ENCODE results near the gene ZNF138.
"Not testable (repeated sequence)": the region's sequence is repeated elsewhere in the genome, so short reads cannot be mapped to it uniquely, and the experiment has no call there.

The ZNF138 gene

DNA sequence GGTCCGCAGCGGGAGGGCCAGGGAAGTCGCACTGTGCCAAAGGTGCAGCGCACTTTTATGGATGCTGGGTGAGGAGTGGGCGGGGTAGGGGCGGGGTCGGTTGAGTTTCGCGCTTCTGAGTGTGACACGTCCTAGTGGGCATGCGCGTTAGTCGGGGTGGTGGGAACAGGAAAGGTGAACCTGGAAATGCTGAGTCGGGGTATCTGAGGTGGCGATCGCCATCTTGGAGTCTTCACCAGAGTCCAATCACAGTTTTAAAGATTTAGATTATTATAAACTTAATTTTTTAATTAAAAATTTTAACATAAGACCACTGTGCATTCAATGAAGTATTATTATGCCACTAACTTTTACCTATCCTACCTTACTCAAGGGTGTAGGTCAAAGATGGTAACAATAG lies 45.7 kb downstream of the ZNF138 start:
- DNase-seq, result no peak

DNA sequence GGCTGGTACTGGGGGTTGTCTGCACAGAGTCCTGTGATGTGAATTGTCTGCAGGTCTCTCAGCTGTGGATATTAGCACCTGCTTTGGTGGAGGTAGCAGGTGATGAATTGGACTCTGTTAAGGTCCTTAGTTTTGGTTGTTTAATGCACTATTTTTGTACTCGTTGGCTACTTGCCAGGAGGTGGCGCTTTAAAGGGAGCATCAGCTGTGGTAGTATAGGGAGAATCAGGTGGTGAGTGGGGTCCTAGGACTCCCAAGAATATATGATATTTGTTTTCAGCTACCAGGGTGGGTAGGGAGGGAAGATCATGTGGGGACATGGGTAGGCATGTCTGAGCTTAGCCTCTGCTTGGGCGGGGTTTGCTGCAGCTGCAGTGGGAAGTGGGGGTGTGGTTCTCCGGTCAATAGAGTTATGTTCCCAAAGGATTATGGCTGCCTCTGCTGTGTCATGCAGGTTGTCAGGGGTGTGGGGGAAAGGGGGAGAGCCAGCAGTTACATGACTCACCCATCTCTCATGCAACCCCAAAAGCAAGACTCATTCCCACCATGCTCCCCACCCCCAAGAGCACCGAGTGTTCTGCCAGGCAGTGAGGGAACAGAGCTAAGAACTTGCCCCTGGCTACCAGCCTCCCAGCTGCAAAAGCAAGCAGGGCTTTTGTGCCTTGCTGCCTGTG lies 55.2 kb downstream of the ZNF138 start:
- DNase-seq, result peak; percentile 43

DNA sequence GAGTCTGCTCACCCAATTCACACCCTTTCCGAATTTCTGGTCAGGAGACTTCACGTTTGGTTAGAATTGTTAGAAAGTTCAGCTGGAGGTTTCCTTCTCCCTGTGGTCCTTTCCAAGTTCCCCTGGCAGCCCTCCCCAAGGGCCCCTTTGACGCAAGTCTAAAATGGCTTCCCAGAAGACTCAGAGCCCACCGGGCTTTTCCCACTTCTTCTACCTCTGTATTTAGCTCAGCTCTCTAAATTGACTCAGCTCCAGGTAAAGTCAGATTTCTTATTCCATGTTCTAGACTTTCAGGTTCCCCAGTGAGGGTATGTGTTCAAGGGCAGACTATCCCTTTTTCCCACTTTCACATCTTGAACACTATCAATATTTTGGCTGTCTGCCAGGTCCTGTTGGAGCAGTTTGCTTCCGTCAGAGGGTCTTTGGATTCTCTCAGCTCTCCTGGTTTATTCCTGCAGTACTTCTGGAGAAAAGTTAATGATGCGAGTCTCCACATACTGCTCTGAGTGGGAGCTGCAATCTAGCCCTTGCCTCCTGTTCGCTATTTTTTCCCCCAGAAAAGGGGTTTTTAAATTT lies 55.8 kb downstream of the ZNF138 start:
- no peak for DNase-seq

DNA sequence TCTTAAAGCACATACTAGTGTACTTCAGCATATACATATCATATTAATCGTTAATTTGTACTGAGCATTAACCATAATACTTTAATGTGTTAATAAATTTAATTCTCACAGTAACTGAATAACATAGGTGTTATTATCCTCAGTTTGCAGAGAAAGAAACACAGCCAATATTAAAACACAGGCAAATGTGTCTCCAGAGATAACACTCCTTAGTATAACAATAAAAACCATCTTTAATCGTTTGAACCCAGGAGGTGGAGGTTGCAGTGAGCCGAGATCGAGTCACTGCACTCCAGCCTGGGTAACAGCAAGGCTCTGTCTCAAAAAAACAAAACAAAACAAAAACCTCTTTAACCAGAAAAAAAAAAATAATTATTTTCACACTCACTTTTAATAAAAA lies 59.5 kb downstream of the ZNF138 start:
- no peak for DNase-seq

DNA sequence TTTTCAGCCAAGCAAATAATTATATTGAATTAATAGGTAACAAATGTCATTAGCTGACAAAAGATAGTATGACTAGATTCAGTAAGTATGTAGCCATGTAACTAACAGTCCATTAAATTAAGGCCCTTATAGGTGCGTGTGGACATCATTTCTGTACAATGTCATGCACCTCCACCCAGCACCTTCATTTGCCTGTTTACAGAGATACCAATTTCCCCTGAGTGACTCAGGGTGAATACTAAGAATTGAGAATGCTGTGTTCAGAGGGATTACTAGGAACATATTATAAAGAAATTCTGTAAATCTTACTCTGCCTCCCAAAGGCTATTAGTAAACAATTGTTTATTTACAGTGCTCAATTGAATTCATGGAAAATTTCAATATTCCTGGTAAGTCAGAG lies 60.7 kb downstream of the ZNF138 start:
- no peak for DNase-seq

DNA sequence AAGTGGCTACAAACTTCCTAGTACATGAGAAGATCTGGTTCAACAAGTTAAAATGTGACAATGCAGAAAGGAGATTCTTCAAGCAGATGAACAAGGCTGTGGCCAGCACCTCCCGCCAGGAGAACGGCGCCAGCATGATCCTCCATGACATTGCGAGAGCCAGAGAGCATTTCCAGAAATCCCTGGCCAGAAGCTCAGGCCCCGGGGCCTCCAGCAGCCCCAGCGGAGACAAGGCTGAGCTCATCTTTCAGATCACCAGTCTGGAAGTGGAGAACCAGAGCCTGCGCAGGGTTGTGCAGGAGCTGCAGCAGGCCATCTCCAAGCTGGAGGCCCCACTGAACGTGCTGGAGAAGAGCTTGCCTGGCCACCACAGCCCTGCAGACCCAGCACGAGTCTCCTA lies 68.8 kb downstream of the ZNF138 start:
- no peak for DNase-seq

DNA sequence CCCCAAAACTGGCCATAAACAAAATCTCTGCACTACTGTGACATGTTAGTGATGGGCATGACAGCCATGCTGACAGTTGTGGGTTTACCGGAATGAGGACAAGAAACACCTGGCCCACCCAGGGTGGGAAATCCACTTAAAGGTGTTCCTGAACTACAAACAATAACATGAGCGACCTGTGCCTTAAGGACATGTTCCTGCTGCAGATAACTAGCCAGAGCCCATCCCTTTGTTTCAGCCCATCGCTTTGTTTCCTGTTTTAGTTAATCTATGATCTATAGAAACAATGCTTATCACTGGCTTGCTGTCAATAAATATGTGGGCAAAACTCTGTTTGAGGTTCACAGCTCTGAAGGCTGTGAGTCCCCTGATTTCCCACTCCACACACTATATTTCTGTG lies 69.3 kb downstream of the ZNF138 start:
- not testable (repeated sequence) for DNase-seq

DNA sequence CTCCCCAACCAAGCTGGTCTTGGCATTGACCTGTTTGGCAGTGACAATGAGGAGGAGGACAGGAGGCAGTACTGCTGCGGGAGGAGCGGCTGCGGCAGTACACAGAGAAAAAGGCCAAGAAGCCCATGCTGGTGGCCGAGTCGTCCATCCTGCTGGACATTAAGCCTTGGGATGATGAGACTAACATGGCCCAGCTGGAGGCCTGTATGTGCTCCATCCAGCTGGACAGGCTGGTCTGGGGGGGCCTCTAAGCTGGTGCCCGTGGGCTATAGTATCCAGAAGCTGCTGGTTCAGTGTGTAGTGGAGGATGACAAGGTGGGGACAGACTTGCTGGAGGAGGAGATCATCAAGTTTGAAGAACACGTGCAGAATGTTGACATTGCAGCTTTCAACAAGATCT lies 69.7 kb downstream of the ZNF138 start:
- no peak for DNase-seq

DNA sequence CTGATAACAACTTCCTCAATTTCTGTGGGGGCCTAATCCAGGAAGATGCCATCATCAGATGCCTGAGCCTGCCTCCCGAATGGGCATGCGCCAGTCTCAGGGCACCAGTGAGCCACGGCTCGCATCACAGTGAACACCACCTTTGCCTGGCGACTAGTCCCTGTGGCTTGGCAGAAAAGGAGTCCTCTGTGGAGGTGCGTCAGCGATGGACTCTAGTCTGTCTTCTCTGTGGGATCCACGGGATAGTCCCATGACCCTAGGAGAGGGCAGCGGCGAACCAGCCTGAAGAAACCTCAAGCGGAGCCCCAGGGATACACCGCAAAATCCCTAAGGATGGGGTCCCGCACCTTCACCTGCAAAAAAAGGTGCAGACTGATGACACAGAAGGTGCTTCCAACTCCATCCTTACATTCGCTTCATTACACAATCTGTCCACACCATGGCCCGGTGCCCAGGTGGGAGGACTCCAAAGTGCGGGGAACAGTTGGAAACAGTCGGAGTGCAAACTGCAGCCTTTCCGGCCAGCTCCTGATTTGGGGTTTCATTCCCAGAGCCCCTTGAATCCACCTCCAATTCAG lies 73.7 kb downstream of the ZNF138 start:
- no peak for DNase-seq

DNA sequence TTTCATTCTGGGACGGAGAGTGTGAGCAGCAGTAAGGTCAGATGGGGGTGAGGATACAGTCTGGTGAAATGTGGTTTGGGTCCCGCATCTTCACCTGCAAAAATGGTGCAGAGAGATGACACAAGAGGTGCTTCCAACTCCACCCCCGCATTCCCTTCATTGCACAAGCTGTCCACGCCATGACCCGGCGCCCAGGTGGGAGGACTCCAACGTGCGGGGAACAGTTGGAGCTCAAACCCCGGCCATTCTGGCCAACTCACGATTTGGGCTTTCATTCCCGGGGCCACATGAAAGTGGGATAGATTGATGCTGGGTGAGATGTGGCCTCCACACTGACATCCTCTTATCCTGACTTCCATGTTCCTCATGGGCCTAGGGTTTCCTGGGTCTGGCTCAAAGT lies 74.3 kb downstream of the ZNF138 start:
- DNase-seq, result no peak

DNA sequence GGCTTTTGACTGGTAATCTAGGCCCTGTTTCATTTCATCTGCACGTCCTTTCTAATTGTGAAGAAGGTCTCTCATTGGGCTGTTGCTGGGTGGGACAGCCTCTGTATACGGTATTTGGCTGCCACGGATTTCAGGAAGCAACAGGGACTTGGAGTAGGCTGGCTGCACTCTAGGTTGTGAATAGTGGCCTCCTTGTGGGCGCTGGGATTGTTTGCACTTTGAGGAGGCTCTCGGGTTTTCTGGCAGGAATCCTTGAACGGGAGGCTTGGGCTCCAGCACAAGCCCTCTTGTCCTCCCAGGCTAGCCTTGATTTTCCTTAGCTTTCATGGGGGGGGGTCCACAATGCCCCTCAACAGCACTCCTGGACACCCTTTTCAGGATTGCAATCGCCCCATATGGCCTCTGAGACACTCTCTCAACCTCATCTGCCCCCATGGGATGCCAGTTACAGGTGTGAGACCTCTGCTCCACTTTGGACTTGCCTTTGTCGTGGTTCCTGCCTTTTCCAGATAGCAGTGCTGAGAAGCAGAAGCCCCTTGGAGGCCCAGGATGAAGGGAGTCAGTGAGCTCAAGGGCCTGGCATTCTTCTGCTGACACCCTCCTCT lies 75.0 kb downstream of the ZNF138 start:
- no peak for DNase-seq

DNA sequence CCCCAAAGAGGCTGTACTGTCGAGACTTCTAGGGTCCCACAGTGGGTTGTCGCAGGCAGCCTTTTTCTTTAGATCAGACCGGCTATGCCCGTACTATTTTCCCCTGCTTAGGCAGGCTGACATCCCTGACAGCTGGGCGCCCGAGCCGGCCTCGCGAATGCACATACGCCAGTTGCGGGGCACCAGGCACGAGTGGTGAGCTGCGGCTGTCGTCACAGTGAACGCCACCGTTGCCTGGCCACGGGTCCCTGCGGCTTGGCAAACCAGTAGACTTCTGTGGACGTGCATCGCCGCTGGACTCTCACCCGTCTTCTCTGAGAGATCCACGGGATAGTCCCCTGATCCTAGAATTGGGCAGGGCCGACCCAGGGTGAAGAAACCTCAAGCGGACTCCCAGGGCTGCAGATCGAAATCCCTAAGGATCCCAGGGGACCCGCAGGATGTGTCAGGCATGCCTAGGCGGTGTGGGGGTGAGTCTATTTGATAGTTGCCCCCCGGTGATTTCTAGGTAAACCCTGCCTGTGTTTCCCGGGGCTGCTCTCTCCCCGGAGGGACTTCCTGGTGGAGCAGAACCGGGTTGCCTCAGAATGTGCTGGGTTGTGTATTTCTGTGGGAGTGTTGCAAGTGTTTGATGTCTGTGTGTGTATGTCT lies 75.8 kb downstream of the ZNF138 start:
- DNase-seq, result no peak

DNA sequence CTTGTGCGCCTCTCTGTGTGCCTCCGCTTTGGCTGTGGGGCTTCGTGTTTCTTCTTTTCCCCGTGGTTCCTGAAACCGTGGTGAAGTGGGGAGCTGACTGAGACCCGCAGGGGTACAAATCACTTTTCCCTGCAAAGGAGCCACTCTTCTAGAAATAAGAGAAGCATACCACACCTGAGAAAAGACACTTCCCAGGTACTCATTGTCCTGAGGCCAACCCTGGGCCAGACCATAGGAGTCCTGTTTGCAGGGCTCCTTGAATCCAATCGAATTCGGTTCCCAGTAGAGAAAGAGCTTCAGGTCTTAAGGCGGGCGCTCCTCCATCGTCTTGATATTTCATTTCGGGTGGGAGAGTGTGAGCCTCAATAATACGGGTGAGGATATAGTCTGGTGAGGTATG lies 76.4 kb downstream of the ZNF138 start:
- no peak for DNase-seq

DNA sequence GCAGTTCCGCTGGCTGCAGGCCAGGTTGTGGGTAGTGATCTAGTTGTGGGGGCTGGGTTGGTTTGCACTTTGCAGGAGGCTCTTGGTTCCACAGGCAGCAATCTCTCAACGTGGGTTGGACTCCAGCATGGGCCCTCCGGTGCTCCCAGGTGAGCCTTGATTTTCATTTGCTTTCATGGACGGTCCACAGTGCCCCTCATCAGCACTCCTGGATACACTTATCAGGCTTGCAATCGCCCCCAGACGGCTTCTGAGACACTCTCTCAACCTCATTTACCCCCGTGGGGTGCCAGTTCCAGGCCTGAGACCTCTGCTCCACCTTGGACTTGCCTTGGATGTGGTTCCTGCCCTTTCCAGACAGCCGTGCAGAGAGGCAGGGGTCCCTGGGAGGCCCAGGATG lies 77.5 kb downstream of the ZNF138 start:
- no peak for DNase-seq

DNA sequence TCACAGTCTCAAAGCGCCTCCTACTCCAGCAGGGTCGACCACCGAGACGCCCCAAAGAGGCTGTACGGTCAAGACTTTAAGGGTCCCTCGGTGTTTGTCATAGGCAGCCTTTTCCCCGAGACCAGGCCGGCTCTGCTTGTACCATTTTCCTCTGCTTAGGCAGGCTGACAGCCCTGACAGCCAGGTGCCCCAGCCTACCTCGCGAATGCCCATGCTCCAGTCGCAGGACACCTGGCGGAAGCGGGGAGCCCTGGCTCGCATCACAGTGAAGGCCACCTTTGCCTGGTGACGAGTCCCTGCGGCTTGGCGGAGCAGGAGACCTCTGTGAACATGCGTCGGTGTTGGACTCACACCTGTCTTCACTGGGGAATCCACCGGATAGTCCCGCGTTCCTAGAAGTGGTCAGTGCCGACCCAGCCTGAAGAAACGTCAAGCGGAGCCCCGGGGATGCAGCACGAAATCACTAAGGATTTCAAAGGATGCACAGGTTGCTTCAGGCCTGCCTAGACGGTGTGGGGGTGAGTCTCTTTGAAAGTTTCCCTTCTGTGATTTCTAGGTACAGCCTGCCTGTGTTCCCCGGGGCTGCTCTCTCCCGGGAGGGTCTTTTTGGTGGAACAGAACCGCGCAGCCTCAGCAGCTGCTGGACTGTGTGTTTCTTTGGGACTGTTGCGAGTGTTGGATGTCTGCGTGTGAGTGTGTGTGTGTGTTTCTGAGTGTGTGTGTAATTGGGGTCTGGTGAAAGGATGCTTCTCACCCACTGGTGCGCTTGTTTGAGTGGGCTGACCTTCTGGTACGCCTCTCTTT lies 78.3 kb downstream of the ZNF138 start:
- DNase-seq, result no peak

DNA sequence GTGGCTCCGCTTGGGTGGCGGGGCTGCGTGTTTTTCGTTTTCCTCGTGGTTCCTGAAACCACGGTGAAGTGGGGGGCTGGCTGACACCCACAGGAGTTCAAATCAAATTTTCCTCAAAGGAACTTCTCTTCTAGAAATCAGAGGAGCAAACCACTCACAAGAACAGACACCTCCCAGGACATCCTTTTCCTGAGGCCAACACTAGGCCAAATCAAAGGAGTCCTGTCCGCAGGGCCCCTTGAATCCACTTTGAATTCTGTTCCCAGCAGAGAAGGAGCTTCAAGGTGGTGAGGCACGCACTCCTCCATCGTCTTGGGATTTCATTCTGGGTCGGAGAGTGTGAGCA lies 78.9 kb downstream of the ZNF138 start:
- no peak for DNase-seq

DNA sequence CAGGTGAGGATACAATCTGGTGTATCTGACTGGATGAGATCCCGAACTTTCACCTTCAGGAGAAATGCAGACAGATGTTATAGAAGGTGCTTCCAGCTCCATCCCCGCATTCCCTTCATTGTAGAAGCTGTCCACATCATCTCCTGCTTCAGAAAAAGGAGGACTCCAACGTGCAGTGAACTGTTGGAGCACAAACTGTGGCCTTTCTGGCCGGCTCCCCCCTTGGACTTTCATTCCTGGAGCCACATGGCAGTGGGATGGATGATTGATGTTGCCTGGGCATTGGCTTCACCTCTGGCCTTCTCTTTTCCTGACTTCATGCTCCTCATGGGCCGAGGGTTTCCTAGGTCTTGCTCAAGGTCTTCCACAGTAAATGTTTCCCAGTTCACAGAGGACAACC lies 79.3 kb downstream of the ZNF138 start:
- no peak for DNase-seq

DNA sequence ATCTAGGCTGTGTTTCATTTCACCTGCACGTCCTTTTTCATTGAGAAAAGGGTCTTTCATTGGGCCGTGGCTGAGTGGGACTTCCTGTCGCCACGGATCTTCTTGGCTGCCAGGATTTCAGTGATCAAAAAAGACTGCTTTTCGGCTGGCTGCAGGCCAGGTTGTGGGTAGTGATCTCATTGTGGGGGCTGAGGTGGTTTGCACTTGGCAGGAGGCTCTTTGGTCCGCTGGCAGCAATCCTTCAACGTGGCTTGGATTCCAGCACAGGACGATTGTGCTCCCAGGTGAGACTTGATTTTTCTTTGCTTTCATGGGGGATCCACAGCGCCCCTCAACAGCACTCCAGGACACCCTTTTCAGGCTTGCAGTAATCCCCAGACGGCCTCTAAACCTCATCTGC lies 79.9 kb downstream of the ZNF138 start:
- DNase-seq, result peak; percentile 60

DNA sequence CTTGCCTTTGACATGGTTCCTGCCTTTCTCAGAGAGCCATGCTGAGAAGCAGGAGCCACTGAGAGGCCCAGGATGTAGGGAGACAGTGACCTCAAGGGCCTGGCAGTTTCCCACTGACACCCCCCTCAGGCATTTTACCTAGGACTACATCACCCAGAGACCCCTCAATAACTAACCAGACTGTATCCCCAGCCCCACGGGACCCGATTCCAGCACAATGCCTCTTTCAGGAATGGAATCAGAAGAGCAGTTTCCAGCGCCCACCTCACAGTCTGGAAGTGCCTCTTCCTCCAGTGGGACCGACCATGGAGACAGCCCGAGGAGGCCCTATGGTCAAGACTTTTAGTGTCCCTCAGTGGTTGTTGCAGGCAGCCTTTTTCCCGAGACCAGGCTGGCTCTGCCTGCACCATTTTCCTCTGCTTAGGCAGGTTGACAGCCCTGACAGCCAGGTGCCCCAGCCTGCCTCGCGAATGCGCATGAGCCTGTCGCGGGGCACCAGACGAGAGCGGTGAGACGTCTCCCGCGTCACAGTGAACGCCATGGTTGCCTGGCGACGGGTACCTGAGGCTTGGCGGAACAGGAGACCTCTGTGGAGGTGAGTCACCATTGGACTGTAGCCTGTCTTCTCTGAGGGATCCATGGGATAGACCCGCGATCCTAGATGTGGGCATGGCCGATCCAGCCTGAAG lies 80.5 kb downstream of the ZNF138 start:
- no peak for DNase-seq

DNA sequence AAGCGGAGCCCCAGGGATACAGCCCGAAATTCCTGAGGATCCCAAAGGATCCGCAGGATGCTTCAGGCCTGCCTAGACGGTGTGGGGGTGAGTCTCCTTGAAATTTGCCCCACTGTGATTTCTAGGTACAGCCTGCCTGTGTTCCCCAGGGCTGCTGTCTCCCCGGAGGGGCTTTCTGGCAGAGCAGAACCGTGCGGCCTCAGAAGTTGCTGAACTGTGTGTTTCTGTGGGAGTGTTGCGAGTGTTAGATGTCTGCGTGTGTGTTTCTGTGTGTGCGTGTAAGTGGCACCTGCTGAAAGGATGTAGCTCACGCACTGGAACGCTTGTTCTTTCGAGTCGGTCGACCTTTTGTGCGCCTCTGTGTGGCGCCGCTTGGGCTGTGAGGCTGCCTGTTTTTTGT lies 81.0 kb downstream of the ZNF138 start:
- DNase-seq, result no peak

DNA sequence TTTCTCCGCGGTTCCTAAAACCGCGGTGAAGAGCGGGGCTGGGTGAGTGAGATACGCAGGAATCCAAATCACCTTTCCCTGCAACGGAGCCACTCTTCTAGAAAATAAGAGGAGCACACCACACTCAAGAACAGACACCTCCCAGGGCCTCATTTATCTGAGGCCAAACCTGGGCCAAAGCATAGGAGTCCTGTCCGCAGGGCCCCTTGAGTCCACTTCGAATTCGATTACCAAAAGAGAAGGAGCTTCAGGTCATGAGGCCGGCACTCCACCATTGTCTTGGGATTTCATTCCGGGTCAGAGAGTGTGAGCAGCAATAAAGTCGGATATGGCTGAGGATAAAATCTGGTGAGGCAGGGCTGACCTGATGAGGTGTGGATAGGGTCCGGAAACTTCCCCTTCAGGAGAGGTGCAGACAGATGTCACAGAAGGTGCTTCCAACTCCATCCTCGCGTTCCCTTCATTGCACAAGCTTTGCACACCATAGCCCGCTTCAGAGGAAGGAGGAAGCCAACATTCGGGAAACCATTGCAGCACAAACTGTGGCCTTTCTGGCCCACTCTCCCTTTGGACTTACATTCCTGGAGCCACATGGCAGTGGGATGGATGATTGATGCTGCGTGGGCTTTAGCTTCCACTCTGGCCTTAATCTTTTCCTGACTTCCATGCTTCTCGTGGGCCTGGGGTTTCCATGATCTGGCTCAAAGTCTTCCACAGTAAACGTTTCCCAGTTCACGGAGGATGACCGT lies 81.6 kb downstream of the ZNF138 start:
- DNase-seq, result no peak

Measured in NCI-H2029 (cell line).